HG02938 (cell line): ENCODE data around the gene MR1.

Source experiments
- ATAC-seq: cut with Tn5 transposase; IDR thresholded peaks from one replicate; pipeline ENCODE4 v1.9.1; 2021; ENCODE audit warnings: mild to moderate bottlenecking, moderate library complexity; ENCODE audit not compliant: unreplicated experiment

MR1 gene

DNA sequence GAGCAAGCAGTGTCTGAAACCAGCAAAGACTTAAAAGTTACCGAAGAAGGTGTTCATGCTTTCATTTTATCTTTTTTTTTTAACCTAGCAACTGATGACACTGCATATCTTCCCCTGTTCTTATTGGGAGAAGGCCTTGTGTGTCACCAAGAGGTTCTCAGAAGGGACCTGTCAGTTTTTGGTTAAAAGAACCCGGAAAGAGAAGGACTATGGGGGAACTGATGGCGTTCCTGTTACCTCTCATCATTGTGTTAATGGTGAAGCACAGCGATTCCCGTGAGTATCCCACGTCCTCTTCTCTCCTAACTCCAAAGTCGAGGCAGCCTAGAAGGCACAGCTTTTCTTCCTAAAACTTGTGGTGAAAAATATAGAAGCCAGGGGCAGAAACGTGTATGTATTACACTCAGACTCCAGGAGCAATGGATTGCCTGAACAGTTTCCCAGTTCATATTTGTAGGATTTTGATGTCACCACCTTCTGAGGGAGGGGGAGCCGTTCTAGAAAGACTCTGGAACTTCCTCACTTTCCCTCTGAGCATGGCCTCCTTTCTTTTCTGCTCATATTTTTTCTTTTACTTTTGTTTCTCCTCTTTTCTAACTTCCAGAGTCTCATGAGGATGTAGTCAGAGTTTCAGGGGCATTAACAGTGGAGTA lies at the start of gene MR1:
Gene MR1 (plus strand): TSS at position 185 of the 653 bp plus-strand sequence. CDS start 25 bp downstream, at position 210.
- peak; percentile 96 for ATAC-seq

- ATAC-seq, result no peak
These were observed 45.5 kb upstream of the MR1 start for GRCh38 chr1:180988253-180988752.

DNA sequence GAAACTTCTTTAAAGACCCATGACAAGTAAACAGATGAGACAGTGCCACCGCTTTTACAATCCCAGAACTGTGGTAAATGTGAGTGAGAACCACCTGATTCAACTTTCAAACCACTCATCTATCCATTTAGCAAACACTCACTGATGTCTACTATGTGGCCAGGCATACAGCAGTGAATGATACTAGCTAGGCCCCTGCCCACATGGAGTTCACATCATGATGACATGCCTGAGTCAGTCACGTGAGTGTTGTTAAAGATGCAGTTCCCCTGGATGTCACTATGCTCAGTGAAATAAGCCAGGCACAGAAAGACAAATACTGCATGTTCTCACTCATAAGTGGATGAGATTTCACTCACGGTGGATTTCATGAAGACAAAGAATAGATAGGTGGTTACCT lies 39.5 kb upstream of the MR1 start:
- no peak for ATAC-seq

DNA sequence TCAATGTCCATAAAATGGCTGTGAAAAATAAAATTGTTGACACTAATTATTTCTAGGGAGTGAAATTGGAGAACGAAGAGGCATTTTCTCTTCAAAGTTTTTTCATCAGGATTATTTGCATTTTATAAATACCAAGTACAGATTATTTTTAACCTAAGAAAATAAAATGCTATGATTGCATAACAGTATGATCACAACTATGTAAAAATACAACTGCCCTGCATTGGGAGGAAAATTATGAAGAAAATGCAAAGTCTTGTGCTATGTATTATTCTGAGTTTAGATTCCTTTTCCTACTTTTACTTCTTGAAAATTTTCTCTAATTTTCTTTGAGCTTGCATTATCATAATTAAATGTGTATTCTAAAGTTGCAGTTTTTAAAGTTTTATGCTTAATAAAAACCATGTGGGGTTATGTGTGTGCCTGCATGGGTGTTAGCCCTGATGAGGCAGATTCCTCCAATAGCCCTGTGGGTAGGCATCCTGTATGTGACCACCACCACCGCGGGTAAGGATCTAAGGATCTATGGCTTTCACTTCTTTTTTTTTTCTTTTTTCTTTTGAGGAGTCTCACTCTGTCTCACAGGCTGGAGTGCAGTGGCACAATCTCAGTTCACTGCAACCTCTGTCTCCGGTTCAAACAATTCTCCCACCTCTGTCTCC lies 35.8 kb upstream of the MR1 start:
- no peak for ATAC-seq

DNA sequence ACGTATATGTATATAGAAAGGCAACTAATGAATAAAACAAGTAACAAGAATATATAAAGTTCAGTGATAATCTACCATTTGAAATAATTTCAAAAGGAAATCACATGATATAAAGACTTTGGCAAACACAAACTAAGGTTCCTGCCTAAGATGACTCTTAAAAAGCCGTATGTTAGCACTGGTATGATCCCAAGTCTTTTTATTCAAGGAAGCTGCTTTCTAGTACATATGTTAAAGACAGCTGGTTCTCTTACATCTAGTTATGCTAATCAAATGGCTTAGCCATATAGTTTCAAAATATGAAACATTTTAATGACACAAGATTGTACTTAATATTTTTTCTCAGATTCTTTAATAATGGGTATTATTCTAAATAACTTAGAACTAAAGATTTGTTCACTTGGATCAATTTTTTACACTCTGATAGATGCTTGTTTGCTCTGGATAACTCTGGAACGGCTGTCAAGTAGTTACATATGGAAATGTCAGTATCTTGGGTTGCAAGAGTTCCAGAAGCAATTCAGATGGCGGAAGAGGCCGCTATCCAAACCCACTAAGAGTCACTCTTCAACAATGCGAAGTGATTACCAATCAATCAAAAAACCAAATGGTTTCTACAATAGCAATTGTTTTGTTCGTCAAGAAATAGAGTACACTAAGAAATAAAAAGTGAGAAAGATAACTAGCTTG lies 32.5 kb upstream of the MR1 start:
- ATAC-seq, result no peak

DNA sequence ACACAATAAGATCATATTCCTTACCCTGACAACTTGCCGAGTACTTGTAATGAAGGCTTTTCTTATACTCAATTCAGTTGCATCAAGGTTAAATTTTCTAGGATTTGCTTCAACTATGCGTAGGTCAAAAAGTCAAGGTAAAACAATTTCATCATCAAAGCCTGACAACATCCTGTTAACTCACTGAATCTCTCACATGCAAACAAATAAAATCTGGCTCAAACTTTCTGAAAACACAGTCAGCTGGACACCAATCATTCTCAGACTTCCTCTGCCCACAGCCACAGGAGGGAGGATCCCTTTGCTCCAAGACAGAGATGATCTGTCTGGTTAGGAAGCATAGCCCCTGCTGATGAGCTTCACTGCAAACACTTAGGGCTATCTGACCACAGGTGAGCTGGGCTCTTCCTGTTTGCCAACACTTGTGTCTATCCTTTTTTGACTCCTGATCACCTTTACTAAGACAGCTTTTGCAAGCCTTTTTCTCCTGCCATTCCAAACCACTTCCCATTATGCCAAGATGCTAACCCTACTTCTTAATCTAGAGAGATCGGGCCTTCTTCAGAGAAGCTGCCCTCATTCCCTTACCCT lies 31.1 kb upstream of the MR1 start:
- ATAC-seq, result no peak

DNA sequence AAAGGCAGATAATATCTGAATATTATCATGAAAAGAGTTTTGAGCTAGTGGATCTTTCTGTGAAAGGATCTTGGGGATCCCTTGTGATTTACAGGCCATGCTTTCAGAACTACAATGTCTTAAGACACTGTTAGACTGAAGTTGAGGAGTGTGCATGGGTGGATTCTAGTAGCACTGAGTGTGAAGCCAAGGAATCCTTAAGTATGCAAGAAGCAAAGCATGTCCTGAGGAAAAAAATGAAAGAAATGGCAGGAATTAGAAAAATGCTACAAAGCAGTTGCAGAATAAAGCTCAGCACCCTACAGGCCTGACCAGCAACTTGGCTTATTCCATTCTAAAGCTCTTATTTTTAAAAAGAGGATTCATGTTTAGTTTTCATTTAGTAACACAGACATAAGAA lies 23.0 kb upstream of the MR1 start:
- ATAC-seq, result no peak

DNA sequence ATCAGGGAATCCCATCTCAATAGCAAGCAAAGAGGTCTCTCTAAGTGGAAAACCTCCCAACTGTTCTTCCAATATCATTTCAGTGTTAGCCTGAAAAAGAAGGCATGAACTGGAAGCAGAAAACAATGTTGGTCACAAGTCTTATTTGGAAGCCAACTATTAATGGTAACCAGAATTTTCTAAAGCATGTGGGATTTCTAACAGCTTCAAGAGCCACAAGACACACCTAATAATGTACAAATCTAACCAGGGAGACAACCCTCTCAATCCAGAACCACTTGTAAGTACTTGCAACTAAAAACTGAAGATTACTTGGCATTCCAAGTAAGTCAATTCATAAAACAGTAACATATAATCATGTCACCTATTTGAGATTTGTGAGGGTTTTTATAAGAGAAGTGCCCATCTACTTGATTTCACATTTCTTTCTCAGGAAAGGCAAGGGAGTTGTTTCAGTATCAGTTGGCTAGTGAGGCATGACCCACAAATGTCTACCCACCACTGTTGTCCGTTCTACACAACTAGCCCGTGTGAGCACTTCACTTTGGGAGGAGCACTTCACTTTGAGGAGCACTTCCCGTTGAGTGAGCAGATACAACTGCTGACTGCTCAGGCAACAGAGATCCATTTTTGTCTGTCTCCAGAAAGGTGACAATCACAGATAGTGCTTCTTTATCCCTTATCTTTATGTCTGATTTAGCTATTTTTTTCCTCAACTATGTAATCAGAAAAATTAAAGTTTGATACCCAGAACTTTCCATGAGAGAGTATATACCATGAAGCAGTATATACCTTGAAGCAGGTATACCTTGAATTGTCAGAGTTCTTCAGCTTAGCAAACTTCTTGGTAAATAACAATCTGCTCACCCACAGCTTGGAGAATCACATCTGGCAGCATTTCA lies 22.2 kb upstream of the MR1 start:
- ATAC-seq, result no peak

- ATAC-seq, result no peak
These were observed 21.5 kb upstream of the MR1 start for GRCh38 chr1:181012203-181012745.

GRCh38 chr1:181013144-181013543 lies 20.6 kb upstream of the MR1 start:
- ATAC-seq, result no peak

- peak; percentile 61 for ATAC-seq
These were observed 19.1 kb upstream of the MR1 start for GRCh38 chr1:181014477-181015250.

- ATAC-seq, result no peak
These were observed 18.6 kb upstream of the MR1 start for GRCh38 chr1:181015251-181015615.

DNA sequence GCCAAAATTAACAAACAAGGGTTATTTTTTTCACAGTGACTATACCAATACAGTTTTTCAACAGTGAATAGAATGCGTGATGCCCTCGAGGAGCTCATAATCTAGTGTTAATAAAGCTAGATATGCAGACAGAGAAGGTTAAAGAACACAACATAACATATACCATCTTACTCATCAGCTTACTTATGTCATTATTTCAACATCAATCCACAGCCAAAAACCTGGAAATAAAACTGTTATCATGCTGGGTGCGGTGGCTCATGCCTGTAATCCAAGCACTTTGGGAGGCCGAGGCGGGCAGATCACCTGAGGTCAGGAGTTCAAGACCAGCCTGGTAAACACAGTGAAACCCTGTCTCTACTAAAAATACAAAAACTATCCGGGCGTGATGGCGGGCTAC lies 17.2 kb upstream of the MR1 start:
- no peak for ATAC-seq

DNA sequence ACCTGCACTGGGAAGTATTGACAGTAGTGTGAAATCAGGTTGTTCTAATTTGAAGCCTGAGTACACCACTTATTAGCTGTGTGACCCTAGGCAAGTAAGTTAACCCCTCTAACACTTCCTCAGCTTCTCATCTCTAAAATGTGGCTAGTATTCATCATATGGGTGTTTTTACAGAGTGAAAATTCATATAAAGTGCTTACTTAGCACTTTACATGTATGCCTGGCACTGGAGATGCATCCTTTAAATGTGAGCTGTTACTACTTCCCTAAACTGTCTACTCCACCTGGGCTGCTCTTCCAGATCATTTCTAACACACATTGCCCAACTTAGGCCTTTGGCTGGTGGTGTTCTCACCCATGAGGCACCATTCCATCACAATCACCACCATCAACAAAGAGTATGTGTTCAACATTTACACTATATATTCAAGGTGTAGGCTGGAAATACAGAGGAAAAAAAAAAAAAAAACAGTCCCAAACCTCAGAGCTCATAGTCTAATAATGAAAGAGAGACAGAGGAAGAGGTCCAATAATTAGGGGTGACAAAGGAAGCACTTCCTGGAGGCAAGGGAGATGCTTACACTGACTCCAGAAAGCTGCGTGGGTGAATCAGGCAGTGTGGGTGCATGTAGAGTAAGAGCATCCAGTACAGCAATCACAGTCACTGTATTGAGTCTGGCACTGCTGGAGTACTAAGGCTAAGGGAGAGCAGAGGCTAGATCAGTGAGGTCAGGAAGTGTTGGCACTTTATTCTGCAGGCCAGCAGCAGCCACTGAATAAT lies 14.7 kb upstream of the MR1 start:
- no peak for ATAC-seq

DNA sequence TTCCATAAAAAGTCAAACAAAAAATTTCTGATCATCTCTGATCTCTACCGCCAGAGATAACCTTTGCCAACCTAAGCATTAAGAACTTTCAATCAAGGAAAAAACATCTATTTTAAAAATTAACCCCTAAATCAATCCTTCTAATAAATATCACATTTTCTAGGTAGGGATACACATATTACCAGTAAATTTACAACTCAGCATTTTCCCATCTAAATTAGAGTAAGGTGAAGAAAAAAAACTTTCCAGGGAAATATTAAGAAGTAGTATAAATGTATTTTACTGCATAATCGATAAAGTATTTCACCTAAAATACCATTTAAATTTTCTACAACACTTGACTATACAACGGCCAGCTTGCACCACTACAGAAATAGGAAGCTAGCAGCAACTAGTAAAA lies 12.6 kb upstream of the MR1 start:
- no peak for ATAC-seq

DNA sequence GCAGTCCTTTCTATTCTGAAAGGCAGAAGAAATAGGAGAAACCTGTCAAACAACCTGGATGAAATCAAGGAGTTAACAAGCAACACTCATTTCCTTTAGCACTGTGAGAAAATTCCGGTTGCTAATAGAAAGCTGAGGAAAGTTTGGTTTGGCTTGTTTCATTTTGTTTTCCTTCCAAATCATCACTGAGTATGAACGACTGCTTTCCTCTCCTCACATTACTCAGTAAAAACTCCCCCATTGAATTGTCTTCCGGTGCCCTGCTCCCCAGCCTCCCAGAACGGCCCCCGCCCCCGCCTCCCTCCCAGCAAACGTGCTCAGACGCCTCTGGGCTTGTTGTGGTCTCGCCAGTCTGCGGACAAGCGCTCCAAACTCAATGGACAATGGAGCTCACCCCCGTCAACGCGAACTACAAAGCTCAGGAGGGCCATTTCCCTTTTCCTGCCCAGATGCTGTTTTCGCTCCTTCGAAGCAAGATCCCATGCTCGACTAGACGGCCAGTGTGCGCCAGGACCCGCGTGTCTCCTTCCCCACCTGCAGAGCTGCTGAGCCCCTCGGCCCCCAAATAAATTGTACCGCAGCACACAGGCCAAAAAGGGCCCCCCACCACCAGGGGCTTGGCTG lies 11.9 kb upstream of the MR1 start:
- ATAC-seq, result peak; percentile 44

- ATAC-seq, result no peak
These were observed 10.3 kb upstream of the MR1 start for GRCh38 chr1:181023265-181024057.

- no peak for ATAC-seq
These were observed 5.6 kb upstream of the MR1 start for GRCh38 chr1:181028196-181028595.
